Mammary epithelial cell (primary cell): ENCODE results near the gene STXBP4.

Experiments
- EZH2 ChIP-seq: IDR thresholded peaks from 2 replicates; pipeline ENCODE4 v1.6.1; 2012; ENCODE audit warnings: low read length, inconsistent platforms, borderline replicate concordance
- TF ChIP-seq, protein P1 (sequence below), 2 donors: IDR thresholded peaks in 1 of 2; conservative IDR thresholded peaks in 1 of 2; 2 replicates each; pipeline ENCODE4 v1.5.1; 2011 to 2012; ENCODE audit warnings: inconsistent platforms in 2 of 2, low read length in 2 of 2, mild to moderate bottlenecking in 2 of 2, control low read depth in 1 of 2, low read depth in 1 of 2; ENCODE audit not compliant: insufficient read depth in 1 of 2; ENCODE audit errors: extremely low read depth in 1 of 2

- TF ChIP-seq, protein P1, sequence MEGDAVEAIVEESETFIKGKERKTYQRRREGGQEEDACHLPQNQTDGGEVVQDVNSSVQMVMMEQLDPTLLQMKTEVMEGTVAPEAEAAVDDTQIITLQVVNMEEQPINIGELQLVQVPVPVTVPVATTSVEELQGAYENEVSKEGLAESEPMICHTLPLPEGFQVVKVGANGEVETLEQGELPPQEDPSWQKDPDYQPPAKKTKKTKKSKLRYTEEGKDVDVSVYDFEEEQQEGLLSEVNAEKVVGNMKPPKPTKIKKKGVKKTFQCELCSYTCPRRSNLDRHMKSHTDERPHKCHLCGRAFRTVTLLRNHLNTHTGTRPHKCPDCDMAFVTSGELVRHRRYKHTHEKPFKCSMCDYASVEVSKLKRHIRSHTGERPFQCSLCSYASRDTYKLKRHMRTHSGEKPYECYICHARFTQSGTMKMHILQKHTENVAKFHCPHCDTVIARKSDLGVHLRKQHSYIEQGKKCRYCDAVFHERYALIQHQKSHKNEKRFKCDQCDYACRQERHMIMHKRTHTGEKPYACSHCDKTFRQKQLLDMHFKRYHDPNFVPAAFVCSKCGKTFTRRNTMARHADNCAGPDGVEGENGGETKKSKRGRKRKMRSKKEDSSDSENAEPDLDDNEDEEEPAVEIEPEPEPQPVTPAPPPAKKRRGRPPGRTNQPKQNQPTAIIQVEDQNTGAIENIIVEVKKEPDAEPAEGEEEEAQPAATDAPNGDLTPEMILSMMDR (conservative IDR thresholded peaks at IDR 0.05 in 1 of 2, IDR thresholded peaks at IDR 0.05 in 1 of 2; ENCODE audit: extremely low read depth in 1 of 2, insufficient read depth in 1 of 2, low read depth in 1 of 2, low read length in 2 of 2): no peak
- TF ChIP-seq EZH2: no peak
Measured at GRCh38 chr17:54944796-54945195, 23.8 kb upstream of the STXBP4 start.
